Femur (tissue), 1 donor: ENCODE data around the gene EMC9.

Source experiments
- DNase-seq: peaks from one replicate; pipeline ENCODE4 v3.0.0-alpha.2; 2017

The EMC9 gene

GRCh38 chr14:24102357-24103048 is 38.9 kb downstream of the EMC9 start:
- DNase-seq: no peak

- no peak for DNase-seq
Measured at GRCh38 chr14:24100982-24101494, 40.4 kb downstream of the EMC9 start.

- DNase-seq: no peak
Measured at GRCh38 chr14:24100197-24100981, 41.0 kb downstream of the EMC9 start.

- no peak for DNase-seq
Measured at GRCh38 chr14:24098927-24099813, 42.2 kb downstream of the EMC9 start.

- DNase-seq: no peak
Measured at GRCh38 chr14:24098229-24098926, 43.0 kb downstream of the EMC9 start.

- no peak for DNase-seq
Measured at GRCh38 chr14:24096545-24097181, 44.7 kb downstream of the EMC9 start.

- no peak for DNase-seq
Measured at GRCh38 chr14:24095271-24096068, 45.9 kb downstream of the EMC9 start.

- DNase-seq: no peak
Measured at GRCh38 chr14:24094841-24095270, 46.5 kb downstream of the EMC9 start.

GRCh38 chr14:24093901-24094840 is 47.2 kb downstream of the EMC9 start, which contains the start of gene PCK2:
Gene PCK2 (plus strand): TSS chr14:24094311. CDS start chr14:24094406, 95 bp downstream.
- DNase-seq: peak; percentile 90

- DNase-seq: no peak
Measured at GRCh38 chr14:24093207-24093900, 48.0 kb downstream of the EMC9 start.

GRCh38 chr14:24092505-24093206 is 48.7 kb downstream of the EMC9 start:
- DNase-seq: no peak

- no peak for DNase-seq
Measured at GRCh38 chr14:24092110-24092504, 49.3 kb downstream of the EMC9 start.

GRCh38 chr14:24089890-24090289 is 51.5 kb downstream of the EMC9 start:
- DNase-seq: no peak
